Measurements from ENCODE around the gene POLE2.

GRCh38 chr14:49692811-49693734 is 5.1 kb upstream of the POLE2 start, which contains the start of gene KLHDC1:
- TF ChIP-seq POLR2AphosphoS5 (IDR thresholded peaks at IDR 0.05; ENCODE audit: low read depth) (peak; percentile 52; the same call in 1 of the 2 replicates), ZNF331 (CRISPR knock-in tag; IDR thresholded peaks at IDR 0.05; ENCODE audit: low read depth) (no peak)
- TF ChIP-seq, protein P1, sequence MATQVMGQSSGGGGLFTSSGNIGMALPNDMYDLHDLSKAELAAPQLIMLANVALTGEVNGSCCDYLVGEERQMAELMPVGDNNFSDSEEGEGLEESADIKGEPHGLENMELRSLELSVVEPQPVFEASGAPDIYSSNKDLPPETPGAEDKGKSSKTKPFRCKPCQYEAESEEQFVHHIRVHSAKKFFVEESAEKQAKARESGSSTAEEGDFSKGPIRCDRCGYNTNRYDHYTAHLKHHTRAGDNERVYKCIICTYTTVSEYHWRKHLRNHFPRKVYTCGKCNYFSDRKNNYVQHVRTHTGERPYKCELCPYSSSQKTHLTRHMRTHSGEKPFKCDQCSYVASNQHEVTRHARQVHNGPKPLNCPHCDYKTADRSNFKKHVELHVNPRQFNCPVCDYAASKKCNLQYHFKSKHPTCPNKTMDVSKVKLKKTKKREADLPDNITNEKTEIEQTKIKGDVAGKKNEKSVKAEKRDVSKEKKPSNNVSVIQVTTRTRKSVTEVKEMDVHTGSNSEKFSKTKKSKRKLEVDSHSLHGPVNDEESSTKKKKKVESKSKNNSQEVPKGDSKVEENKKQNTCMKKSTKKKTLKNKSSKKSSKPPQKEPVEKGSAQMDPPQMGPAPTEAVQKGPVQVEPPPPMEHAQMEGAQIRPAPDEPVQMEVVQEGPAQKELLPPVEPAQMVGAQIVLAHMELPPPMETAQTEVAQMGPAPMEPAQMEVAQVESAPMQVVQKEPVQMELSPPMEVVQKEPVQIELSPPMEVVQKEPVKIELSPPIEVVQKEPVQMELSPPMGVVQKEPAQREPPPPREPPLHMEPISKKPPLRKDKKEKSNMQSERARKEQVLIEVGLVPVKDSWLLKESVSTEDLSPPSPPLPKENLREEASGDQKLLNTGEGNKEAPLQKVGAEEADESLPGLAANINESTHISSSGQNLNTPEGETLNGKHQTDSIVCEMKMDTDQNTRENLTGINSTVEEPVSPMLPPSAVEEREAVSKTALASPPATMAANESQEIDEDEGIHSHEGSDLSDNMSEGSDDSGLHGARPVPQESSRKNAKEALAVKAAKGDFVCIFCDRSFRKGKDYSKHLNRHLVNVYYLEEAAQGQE (IDR thresholded peaks at IDR 0.05; ENCODE audit: unreplicated experiment), result no peak

Measured in GM23338 (cell line).